Naive thymus-derived CD8-positive, alpha-beta T cell (primary cell): ENCODE measurements around the gene SLC8A3. TPM values are rescaled to one million over a fixed set of nuclear protein-coding genes. Genes with fewer than 3 reads are reported as not detected.
"Not testable (repeated sequence)": the region's sequence is repeated elsewhere in the genome, so short reads cannot be mapped to it uniquely, and the experiment has no call there.

Experiments
- ATAC-seq, 2 donors: fragments of 150-1000 bp; cut with Tn5 transposase in 1 of 2; sonication (Bioruptor Pico), chemical (Tn5 transposase) in 1 of 2; 1 replicate in 1 of 2; 2 replicates in 1 of 2; pipeline ENCODE4 v1.10.0; 2021; ENCODE audit warnings: mild to moderate bottlenecking in 2 of 2, moderate library complexity in 2 of 2
- POLR2A ChIA-PET: fragments of 350-600 bp; sonication (Branson Sonifier 250); formaldehyde crosslinking; loops from one replicate; lab custom pipeline; 2021; ENCODE audit warnings: antibody characterized with exemption; lab: Charles Lee
- DNase-seq, 10 donors: peaks; one replicate each; pipeline versions ENCODE4 v3.0.0 to v3.0.0-alpha.2; 2020 to 2022
- H3K27ac Mint-ChIP-seq, 10 donors: one replicate each; pipeline ENCODE4 v1.8.0; 2020 to 2022; ENCODE audit warnings: mild to moderate bottlenecking in 10 of 10, mixed read lengths in 10 of 10, moderate library complexity in 4 of 10, inconsistent platforms in 1 of 10
- H3K27me3 Mint-ChIP-seq, 5 donors: one replicate each; pipeline ENCODE4 v1.8.0; 2021 to 2022; ENCODE audit warnings: mixed read lengths in 5 of 5
- H3K36me3 Mint-ChIP-seq, 3 donors: one replicate each; pipeline ENCODE4 v1.8.0; 2020 to 2022; ENCODE audit warnings: mixed read lengths in 3 of 3, mild to moderate bottlenecking in 2 of 3, inconsistent platforms in 1 of 3
- H3K4me1 Mint-ChIP-seq, 4 donors: one replicate each; pipeline ENCODE4 v1.8.0; 2021 to 2022; ENCODE audit warnings: mixed read lengths in 4 of 4
- H3K4me3 Mint-ChIP-seq, 10 donors: one replicate each; pipeline ENCODE4 v1.8.0; 2020 to 2022; ENCODE audit warnings: mild to moderate bottlenecking in 10 of 10, mixed read lengths in 10 of 10, moderate library complexity in 6 of 10, inconsistent platforms in 1 of 10
- H3K9me3 Mint-ChIP-seq, 9 donors: one replicate each; pipeline ENCODE4 v1.8.0; 2020 to 2022; ENCODE audit warnings: mixed read lengths in 9 of 9, mild to moderate bottlenecking in 3 of 9, inconsistent platforms in 1 of 9, moderate library complexity in 1 of 9
- polyA plus RNA-seq, 3 donors: library from polyadenylated mRNA; unstranded; fragments of 300-500 nt; fragmentation: Illumina TruSeq; gene quantifications; one replicate each; pipeline ENCODE4 v1.2.3, GENCODE V29; 2021
- total RNA-seq, 8 experiments: library from RNA in 2 of 8; stranded (reverse) in 2 of 8; gene quantifications; one replicate each; pipeline ENCODE4 v1.2.3 and lab custom pipeline; 2021 to 2026

The SLC8A3 gene
- total RNA-seq, result not detected
- not detected for polyA plus RNA-seq
- total RNA-seq (lab: John Stamatoyannopoulos, UW), result 0 to 0.14 (median 0.03) reads per million in 6 experiments

DNA sequence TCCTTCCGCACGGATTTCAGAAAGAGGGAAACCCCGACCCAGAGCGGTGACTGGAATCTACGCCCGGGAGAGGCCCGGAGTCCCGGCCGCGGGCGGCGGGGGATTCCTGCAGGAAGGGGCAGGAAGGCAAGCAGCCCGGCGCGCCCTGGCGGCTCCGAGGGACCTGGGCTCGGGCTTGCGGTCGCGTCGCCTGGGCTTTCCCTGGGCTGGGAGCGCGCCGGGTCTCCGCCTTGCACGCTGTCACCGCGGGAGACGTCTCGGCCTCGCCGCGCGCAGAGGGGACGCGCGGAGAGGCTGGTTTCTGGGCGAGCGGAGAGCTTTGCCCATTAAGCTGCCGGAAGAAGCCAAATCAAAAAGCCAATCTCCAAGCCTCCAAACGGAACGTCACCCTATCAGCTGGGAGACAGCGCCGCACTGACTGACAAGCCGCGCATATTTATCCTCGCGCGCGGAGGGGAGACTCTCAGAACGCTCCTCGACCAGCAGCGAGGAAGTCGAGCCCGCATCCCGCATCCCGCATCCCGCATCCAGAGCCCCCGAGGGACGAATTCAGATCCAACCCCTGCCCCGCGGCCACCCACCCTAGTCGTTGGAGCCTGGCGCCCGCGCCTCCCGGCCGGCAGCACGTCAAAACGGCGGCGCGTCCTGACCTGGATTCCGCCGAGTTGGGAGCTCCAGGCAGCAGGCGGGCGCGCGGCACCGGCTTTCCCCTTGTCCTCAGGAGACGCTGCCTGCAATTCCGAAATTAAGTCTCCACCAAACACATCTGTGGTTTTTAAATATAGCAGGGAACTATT is at the start of gene SLC8A3:
TSS of gene SLC8A3 (minus strand) at position 293 of the 797 bp plus-strand sequence. CDS start 20,529 bp downstream, outside the sequence.
- peaks cover 7 to 31% (median 28%) of the 10 kb centered on the region in 4 donors for H3K4me1 Mint-ChIP-seq
- peak within 1 kb of the TSS in 1 of 10 donors; percentile 19 for H3K27ac Mint-ChIP-seq
- POLR2A ChIA-PET, result no interaction called here
- ATAC-seq (peak; percentile 20 to 33), DNase-seq (peak in 1 of 10 donors; percentile 9)
- H3K27me3 Mint-ChIP-seq, result peaks cover 41 to 73% (median 56%) of the 10 kb centered on the region in 5 donors
- H3K9me3 Mint-ChIP-seq, result peaks cover 0 to 2% (median 0%) of the 10 kb centered on the region in 9 donors
- peaks cover 0 to 4% (median 2%) of the 10 kb centered on the region in 3 donors for H3K36me3 Mint-ChIP-seq
- H3K4me3 Mint-ChIP-seq, result peak within 1 kb of the TSS; percentile 74 to 90 (median 87)

DNA sequence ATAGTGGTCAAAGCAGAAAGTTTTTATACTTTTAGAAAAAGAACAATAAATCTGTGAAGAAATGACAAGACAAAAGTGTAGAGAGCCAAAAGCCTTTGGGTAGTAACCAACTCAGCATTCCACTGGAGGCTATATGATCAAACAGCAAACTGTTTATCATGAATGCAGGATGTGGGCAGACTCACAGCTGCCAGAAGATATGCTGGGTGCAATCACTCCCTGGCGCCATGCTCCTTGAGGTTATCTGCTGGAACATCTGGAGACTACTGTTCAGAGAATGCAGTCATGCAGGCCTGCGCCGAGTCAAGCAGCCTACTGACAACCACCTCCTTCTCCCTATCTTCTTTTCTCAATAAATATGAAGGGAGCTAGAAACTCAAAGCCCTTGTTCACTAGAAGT is 49.0 kb upstream of the SLC8A3 start:
- Mint-ChIP-seq H3K36me3 (no peaks in the 10 kb centered on the region), H3K27me3 (peaks cover 19 to 71% (median 29%) of the 10 kb centered on the region in 5 donors), H3K4me1 (no peaks in the 10 kb centered on the region), H3K4me3 (no peak overlapping the region), H3K27ac (no peak overlapping the region), H3K9me3 (peaks cover 0 to 16% (median 6%) of the 10 kb centered on the region in 9 donors)
- ATAC-seq (no peak), DNase-seq (no peak)
- POLR2A ChIA-PET, result no interaction called here

DNA sequence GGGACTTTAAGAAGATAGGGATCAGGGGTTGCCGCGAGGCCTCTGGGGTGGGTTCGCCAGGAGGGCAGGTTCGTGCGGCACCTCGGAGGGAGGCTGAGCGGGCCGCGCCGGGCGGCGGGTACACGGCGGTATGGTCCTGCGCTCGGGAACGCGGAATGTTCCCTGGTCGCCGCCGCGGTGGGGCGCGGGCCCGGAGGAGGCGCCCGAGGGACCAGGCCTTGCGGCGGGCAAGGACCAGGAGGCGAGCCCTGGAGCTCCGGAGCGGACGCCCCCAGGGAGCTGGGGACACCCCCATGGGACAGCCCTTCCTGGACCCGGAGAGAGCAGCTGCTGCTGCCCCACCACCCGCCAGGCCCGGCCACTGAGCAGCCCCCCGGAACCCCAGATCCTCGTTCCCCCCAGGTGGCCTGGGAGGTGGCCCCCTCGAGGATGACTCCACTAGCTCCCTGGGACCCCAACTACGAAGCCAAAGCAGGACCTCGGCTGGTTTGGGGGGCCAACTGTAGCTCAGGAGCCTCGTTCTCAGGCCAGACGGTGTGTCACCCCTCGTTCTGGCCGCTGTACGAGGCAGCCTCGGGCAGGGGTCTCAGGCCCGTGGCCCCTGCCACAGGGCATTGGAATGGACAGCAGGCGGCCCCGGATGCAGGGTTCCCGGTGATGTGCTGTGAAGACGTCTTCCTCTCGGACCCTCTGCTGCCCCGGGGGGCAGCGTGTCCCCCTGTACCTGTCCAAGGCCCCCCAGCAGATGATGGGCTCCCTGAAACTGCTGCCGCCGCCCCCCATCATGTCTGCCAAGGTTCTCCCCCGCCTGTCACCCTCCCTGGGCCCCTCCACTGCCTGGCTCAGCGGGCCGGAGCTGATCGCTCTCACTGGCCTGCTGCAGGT is 45.6 kb upstream of the SLC8A3 start:
- Mint-ChIP-seq H3K27ac (no peak overlapping the region), H3K9me3 (peaks cover 0 to 2% (median 0%) of the 10 kb centered on the region in 9 donors), H3K27me3 (peaks cover 17 to 68% (median 29%) of the 10 kb centered on the region in 5 donors), H3K4me1 (no peaks in the 10 kb centered on the region), H3K4me3 (no peak overlapping the region), H3K36me3 (no peaks in the 10 kb centered on the region)
- DNase-seq (no peak), ATAC-seq (no peak)
- POLR2A ChIA-PET, result no interaction called here

DNA sequence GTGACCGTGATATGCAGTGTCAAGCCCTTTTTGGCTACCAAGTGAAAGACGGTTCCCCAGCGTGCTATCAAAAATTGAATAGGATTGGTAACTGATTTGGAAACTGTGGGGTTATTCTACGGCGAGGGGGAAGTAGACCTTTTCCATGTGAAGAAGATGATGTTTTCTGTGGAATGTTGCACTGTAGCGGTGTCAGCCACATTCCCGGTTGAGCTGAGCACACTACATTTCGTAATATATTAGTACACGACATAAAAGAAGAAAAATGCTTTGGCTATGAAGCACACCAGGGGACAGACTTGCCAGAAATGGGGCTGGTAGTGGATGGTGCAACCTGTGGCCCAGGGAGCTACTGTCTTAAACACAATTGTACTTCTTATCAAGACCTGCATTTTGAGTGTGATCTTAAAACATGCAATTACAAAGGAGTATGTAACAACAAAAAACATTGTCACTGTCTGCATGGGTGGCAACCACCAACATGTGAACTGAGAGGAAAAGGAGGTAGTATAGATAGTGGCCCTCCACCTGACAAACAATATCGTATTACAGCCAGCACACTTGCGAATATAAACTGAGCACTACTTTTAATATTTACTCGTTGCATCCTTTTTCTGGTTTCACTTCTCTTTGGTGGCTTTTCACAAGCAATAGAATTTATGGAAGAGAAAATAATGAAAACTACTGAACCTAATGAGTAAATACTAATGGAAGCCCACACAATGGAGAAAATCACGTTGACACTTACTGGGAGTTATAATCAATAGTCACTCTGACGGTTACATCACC is 43.2 kb upstream of the SLC8A3 start:
- H3K27me3 Mint-ChIP-seq, result peaks cover 22 to 65% (median 38%) of the 10 kb centered on the region in 5 donors
- ATAC-seq, H3K27ac Mint-ChIP-seq, POLR2A ChIA-PET, H3K36me3 Mint-ChIP-seq, H3K4me3 Mint-ChIP-seq, DNase-seq, H3K9me3 Mint-ChIP-seq, H3K4me1 Mint-ChIP-seq: not testable (repeated sequence)

DNA sequence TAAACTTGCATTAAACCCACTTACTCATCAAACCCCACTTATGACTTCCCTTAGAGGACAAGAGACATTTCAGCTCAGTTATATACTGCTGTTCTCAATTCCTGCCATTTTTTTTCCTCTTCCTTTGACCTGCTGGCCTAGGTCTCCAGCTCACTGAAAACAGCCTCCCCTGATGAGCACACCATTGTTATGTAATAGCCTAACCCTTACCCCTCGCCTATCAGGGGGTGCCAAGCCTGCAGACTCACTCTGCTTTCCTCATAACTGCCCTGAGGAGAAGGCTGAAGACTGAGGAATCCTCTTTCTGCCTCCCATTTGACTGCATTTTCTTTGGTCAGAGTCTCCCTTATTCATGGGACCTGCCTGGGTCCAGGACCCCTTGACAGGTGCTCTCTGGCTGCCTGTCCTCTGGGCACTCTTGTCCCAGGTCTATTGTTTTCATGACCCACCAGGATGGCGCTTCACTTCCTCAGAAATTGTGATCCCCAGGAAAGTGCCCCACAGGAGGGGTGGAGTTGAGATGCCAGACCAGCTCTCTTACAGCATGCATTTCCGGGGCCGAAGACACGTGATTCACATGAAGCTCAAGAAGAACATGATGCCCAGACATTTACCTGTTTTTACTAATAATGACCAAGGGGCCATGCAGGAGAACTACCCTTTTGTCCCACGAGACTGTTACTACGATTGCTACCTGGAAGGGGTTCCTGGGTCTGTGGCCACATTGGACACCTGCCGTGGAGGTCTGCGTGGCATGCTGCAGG is 41.3 kb upstream of the SLC8A3 start:
- H3K36me3 Mint-ChIP-seq, ATAC-seq, POLR2A ChIA-PET, H3K4me3 Mint-ChIP-seq, H3K27ac Mint-ChIP-seq, DNase-seq, H3K9me3 Mint-ChIP-seq, H3K4me1 Mint-ChIP-seq: not testable (repeated sequence)
- peaks cover 17 to 67% (median 41%) of the 10 kb centered on the region in 5 donors for H3K27me3 Mint-ChIP-seq

DNA sequence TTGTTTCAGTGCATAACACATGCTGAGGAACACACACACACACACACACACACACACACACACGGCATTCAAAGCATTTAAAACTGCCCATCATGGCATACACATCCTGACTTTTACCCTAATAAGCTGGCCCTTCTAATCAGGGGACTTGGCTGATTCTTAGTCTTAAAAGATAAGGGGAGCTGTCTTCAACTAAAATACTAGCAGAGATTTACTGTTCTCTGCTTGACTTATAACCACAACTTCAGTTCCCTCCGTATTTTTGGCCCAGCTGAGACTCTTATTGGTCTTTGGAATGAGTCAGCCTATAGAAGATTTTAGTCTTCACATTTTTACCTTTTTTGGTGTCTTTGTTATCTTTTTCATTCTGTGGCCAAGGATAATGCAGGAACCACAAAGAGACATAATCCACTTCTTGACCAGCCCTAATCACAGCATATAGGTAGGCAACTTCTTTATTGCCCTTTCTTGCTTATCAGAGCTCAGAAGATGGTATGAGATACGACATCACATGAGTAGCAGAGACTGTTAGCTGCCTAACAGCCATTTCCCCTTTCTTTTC is 25.1 kb upstream of the SLC8A3 start:
- Mint-ChIP-seq H3K27ac (no peak overlapping the region), H3K4me3 (no peak overlapping the region), H3K27me3 (peaks cover 8 to 30% (median 16%) of the 10 kb centered on the region in 5 donors), H3K9me3 (no peaks in the 10 kb centered on the region), H3K4me1 (no peaks in the 10 kb centered on the region), H3K36me3 (peaks cover 0 to 8% (median 0%) of the 10 kb centered on the region in 3 donors)
- ATAC-seq (no peak), DNase-seq (no peak)
- POLR2A ChIA-PET, result no interaction called here

GRCh38 chr14:70212752-70213151 is 24.0 kb upstream of the SLC8A3 start:
- Mint-ChIP-seq H3K9me3 (no peaks in the 10 kb centered on the region), H3K36me3 (peaks cover 0 to 8% (median 0%) of the 10 kb centered on the region in 3 donors), H3K4me3 (no peak overlapping the region), H3K27ac (no peak overlapping the region), H3K27me3 (peaks cover 7 to 23% (median 17%) of the 10 kb centered on the region in 5 donors), H3K4me1 (no peaks in the 10 kb centered on the region)
- POLR2A ChIA-PET, result no interaction called here
- no peak for ATAC-seq
- no peak for DNase-seq

DNA sequence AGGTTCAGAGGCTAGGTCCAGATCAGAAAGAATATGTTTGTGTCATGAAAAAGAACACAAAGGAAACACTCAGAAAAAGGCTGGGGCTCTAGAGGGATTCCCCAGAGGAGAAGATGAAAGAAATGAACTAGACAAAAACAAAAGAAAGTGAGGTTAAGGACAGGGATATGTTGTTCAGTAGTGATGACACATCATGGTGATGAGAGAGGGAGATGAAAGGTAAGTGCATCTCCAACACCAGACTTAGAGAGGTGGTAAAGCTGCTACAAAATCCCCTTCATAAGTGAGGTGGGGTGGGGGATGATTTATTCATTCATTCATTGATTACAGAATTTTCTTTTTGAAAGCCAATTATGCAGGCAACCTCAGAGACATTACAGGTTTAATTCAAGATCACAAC is 19.6 kb upstream of the SLC8A3 start:
- Mint-ChIP-seq H3K9me3 (peaks cover 0 to 5% (median 0%) of the 10 kb centered on the region in 9 donors), H3K4me1 (no peaks in the 10 kb centered on the region), H3K4me3 (no peak overlapping the region), H3K36me3 (peaks cover 0 to 9% (median 0%) of the 10 kb centered on the region in 3 donors), H3K27ac (no peak overlapping the region), H3K27me3 (peaks cover 12 to 47% (median 19%) of the 10 kb centered on the region in 5 donors)
- no peak for DNase-seq
- POLR2A ChIA-PET, result no interaction called here
- no peak for ATAC-seq

DNA sequence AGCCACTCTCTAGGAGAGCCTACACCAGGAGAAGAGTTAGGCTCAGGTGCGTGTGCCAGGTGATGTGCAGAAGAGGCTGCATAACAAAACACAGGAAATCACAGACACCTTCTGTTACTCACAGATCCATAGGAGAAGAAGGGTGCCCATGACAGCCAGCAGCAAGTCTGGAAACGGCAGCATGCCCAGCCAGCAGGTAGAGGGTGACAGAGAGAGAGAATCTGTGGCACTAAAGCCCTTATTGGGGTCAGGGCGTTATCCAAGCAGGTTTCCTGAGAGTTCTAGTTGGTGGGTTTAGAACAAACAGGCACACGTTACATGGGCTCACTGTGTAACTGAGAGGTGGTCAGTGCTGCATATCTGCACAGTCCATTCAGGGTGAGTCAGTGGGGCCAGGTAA is 14.9 kb upstream of the SLC8A3 start:
- Mint-ChIP-seq H3K27me3 (peaks cover 20 to 58% (median 34%) of the 10 kb centered on the region in 5 donors), H3K27ac (no peak overlapping the region), H3K36me3 (peaks cover 0 to 6% (median 0%) of the 10 kb centered on the region in 3 donors), H3K4me3 (no peak overlapping the region), H3K9me3 (peaks cover 0 to 5% (median 0%) of the 10 kb centered on the region in 9 donors), H3K4me1 (no peaks in the 10 kb centered on the region)
- POLR2A ChIA-PET, result no interaction called here
- no peak for ATAC-seq
- DNase-seq, result no peak

DNA sequence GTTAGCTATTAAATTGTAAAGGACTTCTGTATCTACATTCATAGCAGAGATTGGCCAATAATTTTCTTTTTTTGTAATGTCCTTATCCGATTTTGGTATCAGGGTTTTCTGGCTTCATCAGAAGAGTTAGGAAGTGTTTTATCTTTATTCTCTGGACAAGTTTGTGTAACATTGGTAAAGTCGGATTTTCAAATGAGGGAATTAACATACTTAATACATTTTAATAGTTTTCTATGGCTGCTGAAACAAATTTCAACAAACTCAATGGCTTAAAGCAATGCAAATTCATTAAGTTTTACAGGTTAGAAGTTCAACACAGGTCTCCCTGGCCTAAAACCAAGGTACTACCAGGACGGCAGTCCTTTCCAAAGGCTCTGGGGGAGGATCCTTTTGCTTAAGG is 13.2 kb upstream of the SLC8A3 start:
- POLR2A ChIA-PET, result no interaction called here
- Mint-ChIP-seq H3K9me3 (peaks cover 0 to 3% (median 0%) of the 10 kb centered on the region in 9 donors), H3K4me1 (no peaks in the 10 kb centered on the region), H3K27ac (no peak overlapping the region), H3K36me3 (peaks cover 0 to 3% (median 0%) of the 10 kb centered on the region in 3 donors), H3K4me3 (no peak overlapping the region), H3K27me3 (peaks cover 29 to 68% (median 33%) of the 10 kb centered on the region in 5 donors)
- no peak for DNase-seq
- no peak for ATAC-seq

- peaks cover 0 to 13% (median 11%) of the 10 kb centered on the region in 4 donors for H3K4me1 Mint-ChIP-seq
- POLR2A ChIA-PET, result no interaction called here
- H3K9me3 Mint-ChIP-seq, result peaks cover 0 to 19% (median 16%) of the 10 kb centered on the region in 9 donors
- H3K4me3 Mint-ChIP-seq, result no peak overlapping the region
- H3K27ac Mint-ChIP-seq, result no peak overlapping the region
- H3K36me3 Mint-ChIP-seq, result peaks cover 2 to 9% (median 7%) of the 10 kb centered on the region in 3 donors
- H3K27me3 Mint-ChIP-seq, result peaks cover 41 to 88% (median 68%) of the 10 kb centered on the region in 5 donors
- ATAC-seq (no peak), DNase-seq (no peak)
Measured at GRCh38 chr14:70193396-70193795, 4.6 kb upstream of the SLC8A3 start.
